ENCODE data around the gene MICAL1.

The MICAL1 gene, protein sequence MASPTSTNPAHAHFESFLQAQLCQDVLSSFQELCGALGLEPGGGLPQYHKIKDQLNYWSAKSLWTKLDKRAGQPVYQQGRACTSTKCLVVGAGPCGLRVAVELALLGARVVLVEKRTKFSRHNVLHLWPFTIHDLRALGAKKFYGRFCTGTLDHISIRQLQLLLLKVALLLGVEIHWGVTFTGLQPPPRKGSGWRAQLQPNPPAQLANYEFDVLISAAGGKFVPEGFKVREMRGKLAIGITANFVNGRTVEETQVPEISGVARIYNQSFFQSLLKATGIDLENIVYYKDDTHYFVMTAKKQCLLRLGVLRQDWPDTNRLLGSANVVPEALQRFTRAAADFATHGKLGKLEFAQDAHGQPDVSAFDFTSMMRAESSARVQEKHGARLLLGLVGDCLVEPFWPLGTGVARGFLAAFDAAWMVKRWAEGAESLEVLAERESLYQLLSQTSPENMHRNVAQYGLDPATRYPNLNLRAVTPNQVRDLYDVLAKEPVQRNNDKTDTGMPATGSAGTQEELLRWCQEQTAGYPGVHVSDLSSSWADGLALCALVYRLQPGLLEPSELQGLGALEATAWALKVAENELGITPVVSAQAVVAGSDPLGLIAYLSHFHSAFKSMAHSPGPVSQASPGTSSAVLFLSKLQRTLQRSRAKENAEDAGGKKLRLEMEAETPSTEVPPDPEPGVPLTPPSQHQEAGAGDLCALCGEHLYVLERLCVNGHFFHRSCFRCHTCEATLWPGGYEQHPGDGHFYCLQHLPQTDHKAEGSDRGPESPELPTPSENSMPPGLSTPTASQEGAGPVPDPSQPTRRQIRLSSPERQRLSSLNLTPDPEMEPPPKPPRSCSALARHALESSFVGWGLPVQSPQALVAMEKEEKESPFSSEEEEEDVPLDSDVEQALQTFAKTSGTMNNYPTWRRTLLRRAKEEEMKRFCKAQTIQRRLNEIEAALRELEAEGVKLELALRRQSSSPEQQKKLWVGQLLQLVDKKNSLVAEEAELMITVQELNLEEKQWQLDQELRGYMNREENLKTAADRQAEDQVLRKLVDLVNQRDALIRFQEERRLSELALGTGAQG

DNA sequence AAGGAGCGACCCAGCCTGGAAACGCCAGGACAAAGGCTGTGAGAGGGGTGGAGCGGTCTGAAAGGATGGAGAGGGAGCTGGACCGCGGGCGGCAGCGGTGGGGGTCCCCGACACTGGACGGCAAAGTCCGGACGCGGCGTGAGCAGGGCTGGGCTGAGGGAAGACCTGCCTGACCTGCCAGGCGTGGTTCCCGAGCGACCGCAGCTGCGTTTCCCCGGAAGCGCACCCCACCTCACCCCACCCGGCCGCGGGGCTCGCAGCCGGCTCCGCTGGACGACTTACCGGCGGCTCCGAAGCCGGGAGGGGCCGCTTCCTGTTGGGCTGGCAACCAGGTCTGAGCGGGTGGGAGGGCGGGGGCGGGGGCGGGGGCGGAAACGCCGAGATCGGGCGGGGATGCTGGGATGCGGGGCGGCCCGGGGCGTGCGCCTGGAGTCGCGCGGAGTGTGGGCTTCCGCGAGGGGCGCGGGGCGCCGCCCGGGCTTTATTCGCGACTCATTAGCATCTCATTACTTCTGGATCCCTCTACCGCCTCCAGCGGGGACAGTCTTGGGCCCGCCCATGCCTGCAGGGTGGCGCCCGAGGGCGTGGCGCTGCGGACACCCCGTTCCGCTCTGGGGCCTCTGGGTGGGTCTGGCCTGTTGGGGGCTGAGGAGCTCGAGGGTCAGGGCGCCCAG is at the start of gene MICAL1:
Gene MICAL1, minus strand, starts transcription at position 336 of the 674 bp plus-strand sequence. CDS start 1,576 bp downstream, outside the sequence.
- peak; percentile 41 to 53 for DNase-seq (ENCODE audit: low read depth in 2 of 2)

DNA sequence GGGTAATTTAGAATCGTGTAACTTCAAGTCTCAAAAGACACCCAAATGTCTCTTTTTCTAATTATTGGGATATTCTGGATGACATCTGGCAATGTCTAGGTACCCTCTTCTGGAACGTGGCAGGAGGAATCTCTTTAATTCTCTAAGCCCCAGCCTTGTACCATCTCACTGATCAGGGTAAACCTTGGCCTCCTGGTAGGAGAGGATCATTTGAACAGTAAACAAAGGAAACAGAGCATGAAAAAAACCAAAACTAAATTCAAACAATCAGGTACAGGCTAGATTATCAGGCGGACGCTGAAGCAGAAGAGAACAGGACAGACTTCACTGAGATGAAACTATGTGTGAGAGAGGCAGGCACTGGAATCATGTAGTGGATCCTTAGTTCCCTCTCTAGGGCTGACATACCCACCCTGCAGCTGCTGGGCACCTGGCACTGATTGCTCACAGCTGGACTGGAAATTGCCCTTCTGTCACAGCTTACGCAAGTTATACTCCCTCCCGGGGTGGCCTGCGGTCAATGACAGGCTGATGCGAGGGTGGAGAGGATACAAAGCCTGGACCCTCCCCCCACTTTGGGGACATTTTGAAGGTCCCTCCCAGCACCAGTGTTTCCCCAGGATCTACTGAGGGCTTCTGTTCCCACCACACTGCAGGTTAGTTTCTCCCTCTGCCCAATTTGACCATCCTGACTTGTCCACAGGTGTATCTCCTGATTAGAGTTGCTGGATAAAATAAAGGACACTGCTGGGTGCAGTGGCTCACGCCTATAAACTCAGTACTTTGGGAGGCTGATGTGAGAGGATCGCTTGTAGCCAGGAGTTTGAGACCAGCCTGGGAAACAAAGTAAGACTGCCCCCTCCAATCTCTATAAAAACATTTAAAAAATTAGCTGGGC is 48.0 kb upstream of the MICAL1 start:
- no peak for DNase-seq (ENCODE audit: low read depth in 2 of 2)

DNA sequence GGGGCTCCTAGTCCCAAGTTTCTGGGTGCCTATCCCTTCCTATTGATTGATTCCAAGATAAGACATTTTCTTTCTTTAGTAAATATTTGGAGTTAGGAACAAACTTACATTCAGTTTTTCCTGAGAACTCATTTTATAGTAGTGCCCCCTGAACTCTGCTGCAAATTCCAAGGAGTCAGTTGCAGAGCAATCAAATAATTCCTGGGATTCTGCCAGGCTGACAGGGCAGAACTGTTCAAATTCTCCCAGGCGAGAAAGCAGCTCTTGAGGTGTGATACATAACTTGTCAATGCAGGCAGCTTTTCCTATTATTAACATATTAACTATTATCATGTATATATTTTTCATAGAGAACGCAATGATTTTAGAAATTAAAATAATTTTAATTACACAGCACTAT is 43.4 kb upstream of the MICAL1 start:
- DNase-seq (ENCODE audit: low read depth in 2 of 2) = no peak

DNA sequence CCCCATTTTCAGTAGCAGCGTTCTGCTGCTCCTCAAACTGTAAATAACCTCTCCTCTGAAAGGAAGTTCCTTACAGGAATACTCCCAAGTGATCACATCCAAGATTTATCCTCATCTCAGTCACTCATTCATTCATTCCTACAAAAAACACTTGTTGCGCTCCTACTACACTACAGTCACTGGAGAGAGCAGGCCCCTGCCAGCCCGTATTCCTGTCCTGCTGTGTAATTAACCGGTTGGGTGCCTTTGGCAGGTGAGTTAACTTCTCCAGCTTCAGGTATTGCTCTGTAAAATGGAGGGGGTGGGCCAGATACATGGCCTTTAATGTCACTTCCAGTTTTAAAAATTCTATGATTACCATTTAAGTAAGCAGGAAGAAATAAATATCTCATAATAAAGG is 42.5 kb upstream of the MICAL1 start:
- no peak for DNase-seq (ENCODE audit: low read depth in 2 of 2)

DNA sequence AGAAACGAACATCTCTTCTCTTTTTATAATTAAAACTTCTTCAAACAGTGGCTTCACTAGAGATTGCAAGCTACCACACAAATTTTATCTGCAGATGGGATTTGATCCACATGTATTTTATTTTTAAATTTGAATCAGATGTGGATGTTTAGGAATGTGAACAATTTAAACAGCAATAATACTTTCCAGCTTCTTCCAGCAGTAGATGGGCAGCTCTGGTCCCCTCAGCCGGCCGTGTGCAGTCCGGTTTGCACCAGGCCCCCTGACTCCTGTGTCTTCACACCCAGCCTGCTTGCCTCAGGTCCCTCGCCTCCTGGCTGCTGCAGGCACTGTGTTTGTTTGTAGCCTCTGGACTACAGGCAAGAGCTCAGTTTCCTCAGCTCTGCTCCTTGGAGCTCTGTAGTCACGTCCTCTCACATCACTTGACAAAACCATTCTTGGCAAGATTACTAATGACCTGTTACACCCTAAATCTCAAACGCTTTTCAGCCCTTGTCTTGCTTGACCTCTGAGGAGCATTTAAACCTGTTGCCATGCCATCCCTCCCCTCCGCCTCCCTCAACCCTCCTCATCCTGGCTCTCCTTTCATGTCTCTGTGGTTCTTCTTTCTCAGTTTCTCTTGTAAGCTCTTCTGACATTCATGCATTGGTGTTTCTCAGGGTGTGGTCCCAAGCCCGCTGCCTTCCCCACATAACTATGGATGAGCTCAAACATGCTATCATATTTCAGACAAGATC is 40.6 kb upstream of the MICAL1 start:
- DNase-seq (ENCODE audit: low read depth in 2 of 2) = no peak

DNA sequence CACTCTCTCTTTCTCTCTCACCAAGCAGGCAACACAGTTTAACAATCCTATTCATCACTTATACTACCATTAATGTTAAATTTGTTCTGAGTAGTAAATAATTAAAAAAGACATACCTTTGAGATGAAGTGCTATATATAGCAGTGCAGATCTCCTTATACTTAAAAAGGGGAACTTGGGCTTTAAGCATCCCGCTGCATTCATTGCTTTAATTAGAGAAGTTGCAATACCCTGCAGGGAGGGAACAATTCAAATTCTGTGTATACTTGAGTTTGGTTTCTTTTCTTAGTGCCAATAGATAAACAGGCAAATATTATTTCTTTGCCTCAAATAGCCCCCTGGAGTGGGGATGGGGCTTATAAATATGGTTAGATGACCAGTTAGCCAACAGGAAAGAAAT is 38.3 kb upstream of the MICAL1 start:
- no peak for DNase-seq (ENCODE audit: low read depth in 2 of 2)

DNA sequence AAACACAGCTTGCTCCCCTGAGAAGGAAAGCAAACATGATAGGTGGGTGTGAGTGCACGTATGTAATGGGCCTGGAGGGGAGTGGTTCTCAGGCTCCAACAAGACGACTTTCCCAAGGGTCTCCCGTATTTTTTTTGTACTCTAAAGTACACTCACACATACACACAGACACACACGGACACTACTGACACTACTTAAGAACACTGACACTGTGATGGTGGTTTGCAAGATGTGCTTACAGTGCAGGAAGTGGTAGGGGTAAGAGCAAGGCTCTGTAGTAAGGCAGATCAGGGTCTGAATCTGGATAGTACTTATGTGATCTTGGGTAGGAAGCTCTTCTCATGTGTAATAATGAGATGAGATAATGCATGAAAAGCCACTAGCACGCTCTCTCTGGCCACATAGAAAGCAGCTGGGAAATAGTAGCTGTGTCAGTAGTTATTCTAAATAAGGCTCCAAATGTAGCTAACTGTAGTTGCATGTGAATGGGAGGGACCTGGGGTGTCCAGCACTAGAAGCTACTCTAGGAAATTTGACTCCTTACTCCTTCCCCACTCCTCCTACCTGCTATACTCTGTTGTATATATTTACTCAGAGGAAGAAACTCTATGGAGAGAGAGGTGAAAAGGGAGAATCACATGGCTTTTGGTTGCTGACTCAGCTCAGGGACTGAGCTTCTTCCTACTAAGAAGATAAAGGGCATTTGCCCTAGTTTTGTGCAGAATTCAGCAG is 35.8 kb upstream of the MICAL1 start:
- DNase-seq (ENCODE audit: low read depth in 2 of 2) = no peak

DNA sequence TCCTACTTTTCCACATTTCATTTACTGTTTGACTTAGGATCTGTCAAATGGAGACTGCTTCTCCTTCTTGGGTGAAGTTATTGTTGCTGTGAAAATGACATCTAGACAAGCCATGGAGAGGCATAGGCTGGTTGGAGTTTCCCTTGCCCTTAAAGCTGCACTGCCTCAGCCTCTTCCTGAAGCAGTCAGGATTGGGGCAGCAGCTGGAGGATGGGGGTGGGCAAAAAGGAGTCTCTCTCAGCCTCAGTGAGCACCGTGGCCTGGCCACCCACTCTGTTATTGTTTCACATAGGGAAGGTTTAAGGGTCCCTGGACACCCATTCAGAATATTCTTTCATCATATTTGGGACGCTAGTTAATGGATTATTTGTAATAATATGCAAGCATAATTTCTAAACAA is 35.1 kb upstream of the MICAL1 start:
- DNase-seq (ENCODE audit: low read depth in 2 of 2) = no peak

DNA sequence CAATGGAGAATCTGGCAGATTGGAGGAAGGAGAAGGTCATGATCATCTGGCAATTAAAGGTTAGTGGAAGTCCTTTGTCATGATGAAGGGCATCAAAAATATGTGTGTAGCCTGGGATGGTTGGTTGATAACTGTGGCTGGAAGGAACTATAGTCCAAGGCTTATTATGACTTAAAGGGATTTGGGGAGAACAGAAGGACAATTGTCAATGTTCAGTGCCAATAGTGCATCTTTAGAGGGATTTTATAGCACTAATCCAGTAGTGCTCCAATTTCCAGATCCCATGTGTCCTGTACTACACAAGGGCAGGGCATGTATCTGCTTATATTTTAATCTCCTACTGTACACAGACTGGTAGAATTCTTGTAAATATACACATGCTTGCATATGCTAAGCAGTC is 32.4 kb upstream of the MICAL1 start:
- no peak for DNase-seq (ENCODE audit: low read depth in 2 of 2)

DNA sequence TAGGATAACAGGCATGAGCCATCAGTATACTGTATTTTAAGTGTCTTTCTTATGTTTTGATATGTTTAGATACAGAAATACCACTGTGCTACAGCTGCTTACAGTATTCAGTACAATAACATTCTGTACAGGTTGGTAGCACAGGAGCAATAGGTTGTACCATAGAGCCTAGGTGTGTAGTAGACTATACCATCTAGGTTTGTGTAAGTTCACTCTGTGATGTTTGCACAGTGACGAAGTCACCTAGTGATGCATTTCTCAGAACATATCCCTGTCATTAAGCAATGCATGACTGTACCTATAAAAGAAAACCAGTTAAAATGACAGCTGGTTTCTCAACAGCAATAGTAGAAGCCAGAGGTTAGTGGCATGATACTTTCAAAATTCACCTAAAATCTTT is 30.5 kb upstream of the MICAL1 start:
- no peak for DNase-seq (ENCODE audit: low read depth in 2 of 2)

DNA sequence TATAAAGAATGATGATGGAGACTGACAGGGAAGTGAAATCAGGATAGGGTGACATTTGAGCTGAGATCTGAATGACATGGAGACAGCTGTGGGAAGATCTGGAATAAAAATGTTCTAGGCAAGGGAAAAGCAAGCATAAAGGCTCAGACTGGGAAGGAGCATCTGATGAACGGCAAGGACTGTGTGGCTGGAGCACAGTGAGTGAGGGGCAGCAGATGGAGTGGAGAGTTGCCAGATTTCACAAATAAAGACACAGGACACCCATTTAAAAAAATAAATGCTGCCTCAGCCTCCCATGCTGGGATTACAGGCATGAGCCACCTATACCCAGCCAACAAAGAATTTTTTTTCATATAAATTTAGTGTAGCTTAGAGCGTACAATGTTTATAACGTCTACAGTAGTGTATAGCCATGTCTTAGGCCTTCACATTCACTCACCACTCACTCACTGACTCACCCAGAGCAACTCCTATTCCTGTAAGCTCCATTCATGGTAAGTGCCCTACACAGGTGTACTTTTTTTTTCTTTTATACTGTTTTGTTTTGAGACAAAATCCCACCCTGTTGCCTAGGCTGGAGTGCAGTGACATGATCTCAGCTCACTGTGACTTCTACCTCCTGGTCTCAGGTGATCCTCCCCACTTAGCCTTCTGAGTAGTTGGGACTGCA is 29.8 kb upstream of the MICAL1 start:
- DNase-seq (ENCODE audit: low read depth in 2 of 2) = no peak

DNA sequence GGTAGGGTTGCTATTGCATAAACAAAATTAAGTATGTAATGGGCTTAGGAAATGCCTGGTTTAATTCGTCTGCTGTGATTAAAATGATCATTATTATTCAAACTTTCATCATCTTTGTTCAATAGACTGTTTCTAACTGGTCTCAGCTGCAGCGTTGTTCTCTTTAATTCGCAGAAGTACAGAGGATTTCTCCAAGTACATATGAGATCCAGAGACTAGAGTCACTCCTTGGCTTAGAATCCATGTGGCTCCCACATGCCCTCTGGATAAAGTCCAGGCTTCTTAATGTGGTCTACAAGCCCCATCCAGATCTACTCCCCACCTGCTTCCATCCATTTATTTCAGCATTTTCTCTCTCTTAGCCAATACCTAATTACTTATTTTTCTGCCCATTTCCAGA is 28.6 kb upstream of the MICAL1 start:
- DNase-seq (ENCODE audit: low read depth in 2 of 2) = no peak

DNA sequence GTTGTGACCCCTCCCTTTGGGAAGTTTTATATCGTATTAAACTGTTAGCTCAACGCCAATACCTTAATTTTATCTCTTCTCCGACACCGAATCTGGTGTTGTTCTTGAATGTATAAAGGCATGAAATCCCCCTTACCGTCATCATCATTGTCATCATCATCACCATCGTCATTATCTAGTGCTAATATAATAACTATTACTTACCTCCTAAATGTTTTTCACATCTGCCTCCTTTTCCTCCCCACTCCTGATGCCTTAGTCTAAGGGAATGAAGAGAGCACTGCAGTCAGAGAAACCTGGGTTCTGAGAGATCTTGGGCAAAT is 28.1 kb upstream of the MICAL1 start:
- DNase-seq (ENCODE audit: low read depth in 2 of 2) = no peak

DNA sequence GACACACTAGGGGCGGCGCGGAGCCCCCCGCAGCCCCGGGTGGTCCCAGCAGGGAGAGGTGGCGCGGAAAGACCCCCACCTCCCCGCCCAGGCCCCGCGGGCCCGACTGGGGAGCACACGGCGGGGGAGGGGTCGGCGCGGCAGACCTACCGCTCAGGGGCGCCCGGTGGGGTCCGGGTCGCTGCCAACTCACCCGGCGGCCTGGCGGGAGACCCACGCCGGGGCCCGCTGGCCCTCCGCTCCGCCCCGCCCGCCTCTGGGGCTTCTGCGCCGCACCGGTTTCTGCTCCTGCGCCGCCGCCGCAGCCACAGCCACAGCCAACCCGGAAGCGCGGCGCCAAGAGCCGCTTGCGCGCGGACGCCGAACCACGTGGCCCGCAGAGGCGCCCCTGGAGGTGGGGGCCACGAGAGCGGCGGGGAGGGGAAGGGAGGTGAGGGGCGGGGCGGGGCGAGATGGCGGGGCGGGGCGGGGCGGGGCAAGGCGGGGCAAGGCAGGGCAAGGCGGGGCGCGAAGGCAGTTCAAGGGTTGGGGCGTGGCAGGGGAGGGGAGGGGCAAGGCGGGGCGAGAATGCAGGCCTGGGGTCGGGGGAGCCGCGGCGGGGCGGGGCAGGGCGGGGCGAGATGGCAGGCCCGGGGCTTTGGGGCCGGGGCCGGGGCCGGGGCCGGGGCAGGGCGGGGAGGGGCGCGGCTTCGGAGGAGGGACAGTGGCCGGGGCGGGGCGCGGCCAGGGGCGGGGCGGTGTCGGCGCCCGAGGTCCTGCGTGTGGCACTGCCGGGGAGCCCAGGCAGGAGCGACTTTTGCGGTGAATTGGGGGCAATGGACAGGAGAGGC is 27.5 kb upstream of the MICAL1 start, which contains the start of gene ZBTB24:
Gene ZBTB24, minus strand, starts transcription at position 315 of the 830 bp plus-strand sequence. CDS start 1,193 bp downstream, outside the sequence.
- DNase-seq (ENCODE audit: low read depth in 2 of 2) = peak; percentile 82 to 93

DNA sequence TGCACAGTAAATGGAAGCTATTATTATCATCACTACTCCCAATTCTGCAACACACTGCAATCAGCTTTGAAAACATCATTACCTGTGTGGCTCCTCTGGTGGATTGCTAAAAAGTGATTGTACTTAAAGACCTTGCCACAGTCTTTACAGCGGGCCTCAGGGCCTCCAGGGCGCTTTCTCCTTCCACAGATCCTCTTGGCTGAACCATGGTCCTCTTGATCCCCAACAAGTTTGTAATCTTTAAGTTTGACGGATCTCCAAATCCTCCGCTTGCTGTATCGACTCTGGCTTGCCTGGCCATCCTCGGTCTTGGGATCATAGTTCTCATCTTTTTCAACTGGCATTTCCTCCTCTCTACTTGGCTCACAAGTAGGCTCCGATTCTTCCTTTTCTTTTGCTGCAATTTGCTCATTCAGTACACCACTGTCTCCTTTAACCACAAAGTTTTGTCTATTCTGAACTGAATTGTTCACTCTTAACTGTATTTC is 25.5 kb upstream of the MICAL1 start:
- no peak for DNase-seq (ENCODE audit: low read depth in 2 of 2)

DNA sequence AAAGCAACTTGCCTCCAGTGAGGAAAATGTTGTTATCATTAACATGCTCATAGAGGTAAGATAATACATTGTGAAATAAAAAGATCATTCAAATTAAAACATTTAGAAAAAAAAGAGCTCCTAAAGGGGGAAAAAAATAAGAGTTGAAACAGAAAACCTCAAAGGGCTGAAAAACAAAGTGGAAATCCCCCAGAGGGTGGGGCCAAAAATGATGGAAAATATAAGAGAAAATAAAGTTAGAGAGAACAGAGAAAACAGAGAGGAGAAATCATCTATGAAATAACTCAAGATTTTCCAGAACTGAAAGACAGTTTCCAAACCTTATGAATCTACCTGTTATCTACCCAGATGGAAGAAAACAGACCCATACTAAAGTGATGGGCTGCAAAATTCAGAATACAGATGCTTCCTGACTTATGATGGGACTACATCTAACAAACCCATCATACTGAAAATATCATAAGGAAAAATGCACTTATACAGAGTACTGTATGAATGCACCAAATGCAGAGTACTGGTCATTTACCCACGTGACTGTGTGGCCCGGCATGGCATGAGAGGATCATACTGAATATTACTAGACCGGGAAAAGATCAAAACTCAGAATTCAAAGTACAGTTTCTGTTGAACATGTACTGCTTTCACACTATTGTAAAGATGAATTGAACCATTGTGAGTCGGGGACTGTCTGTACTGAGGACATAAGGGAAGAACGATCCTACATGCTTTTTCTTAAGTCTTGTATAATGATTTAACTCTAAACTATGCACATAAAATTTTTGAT is 23.5 kb upstream of the MICAL1 start:
- no peak for DNase-seq (ENCODE audit: low read depth in 2 of 2)

DNA sequence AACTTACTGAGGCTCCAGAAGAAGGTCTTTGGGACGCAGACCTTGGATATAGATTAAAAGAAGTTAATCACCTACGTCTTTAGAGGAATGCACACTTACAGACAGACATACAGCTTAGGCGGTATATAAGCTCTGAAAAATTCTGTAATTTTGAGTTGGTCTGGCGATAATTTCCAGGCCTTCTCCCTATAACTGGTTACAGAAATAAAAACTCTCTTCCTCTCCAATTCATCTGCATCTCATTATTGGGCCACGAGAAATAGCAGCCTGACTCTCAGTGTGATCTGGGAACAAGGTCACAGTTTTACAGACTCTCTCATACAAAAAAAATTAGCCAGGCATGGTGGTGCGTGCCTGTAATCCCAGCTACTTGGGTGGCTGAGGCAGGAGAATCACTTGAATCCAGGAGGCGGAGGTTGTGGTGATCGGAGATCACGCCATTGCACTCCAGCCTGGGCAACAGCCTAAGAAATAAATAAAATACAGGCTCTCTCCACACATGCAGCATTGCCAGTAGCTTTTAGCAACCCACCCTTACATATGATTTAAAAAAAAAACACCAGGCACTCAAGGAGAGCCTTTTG is 22.7 kb upstream of the MICAL1 start:
- no peak for DNase-seq (ENCODE audit: low read depth in 2 of 2)

Measured in stimulated activated CD4-positive, alpha-beta T cell treated with anti-CD3 and anti-CD28 coated beads, Interleukin-4, amount 100 ng/mL, for 48 hours (primary cell).